ENCODE results near the gene PLEKHG7. TPM values are rescaled to one million over a fixed set of nuclear protein-coding genes. Genes with fewer than 3 reads are reported as not detected.

The PLEKHG7 gene
- total RNA-seq, 2 donors from 2014 or later: 0.33 to 1.6 TPM

GRCh38 chr12:92726850-92727249 is 24.1 kb downstream of the PLEKHG7 start:
- WGBS, 2 donors: 69 to 73% methylated on average over 4 of the region's 4 CpGs
- no peaks in the 10 kb centered on the region for H3K27me3 ChIP-seq
- H3K9me3 ChIP-seq: no peaks in the 10 kb centered on the region
- H3K4me3 ChIP-seq: no peak overlapping the region
- no peaks in the 10 kb centered on the region for H3K4me1 ChIP-seq
- H3K27ac ChIP-seq: no peak overlapping the region
- H3K36me3 ChIP-seq (replicated peaks in 1 of 2; ENCODE audit: insufficient read depth in 1 of 2, low read depth in 2 of 2): no peaks in the 10 kb centered on the region
- ATAC-seq (no peak), DNase-seq (no peak)
- TF ChIP-seq POLR2A (IDR thresholded peaks at IDR 0.05): no peak
- intact Hi-C loops (cut with DNase I): no loop called here

GRCh38 chr12:92729773-92730305 is 27.1 kb downstream of the PLEKHG7 start:
- Histone ChIP-seq H3K9me3 (no peaks in the 10 kb centered on the region), H3K27ac (no peak overlapping the region), H3K27me3 (no peaks in the 10 kb centered on the region), H3K36me3 (replicated peaks in 1 of 2; ENCODE audit: insufficient read depth in 1 of 2, low read depth in 2 of 2) (no peaks in the 10 kb centered on the region), H3K4me1 (no peaks in the 10 kb centered on the region), H3K4me3 (no peak overlapping the region)
- intact Hi-C loops (cut with DNase I): no loop called here
- 41 to 44% methylated on average over 1 of the region's 1 CpG for WGBS, 2 donors
- DNase-seq (no peak), ATAC-seq (no peak)
- TF ChIP-seq POLR2A (IDR thresholded peaks at IDR 0.05): no peak
- TF ChIP-seq CTCF (IDR thresholded peaks at IDR 0.05): no peak

- Histone ChIP-seq H3K4me3 (no peak overlapping the region), H3K4me1 (no peaks in the 10 kb centered on the region), H3K27me3 (no peaks in the 10 kb centered on the region), H3K27ac (no peak overlapping the region), H3K9me3 (no peaks in the 10 kb centered on the region), H3K36me3 (replicated peaks in 1 of 2; ENCODE audit: insufficient read depth in 1 of 2, low read depth in 2 of 2) (no peaks in the 10 kb centered on the region)
- TF ChIP-seq CTCF (IDR thresholded peaks at IDR 0.05) (no peak), POLR2A (IDR thresholded peaks at IDR 0.05) (no peak)
- ATAC-seq: no peak
- DNase-seq: no peak
- intact Hi-C loops (cut with DNase I): no loop called here
- WGBS, 2 donors: 82 to 88% methylated on average over 5 of the region's 5 CpGs
These were observed 28.0 kb downstream of the PLEKHG7 start for GRCh38 chr12:92730758-92731157.

- ATAC-seq: no peak
- intact Hi-C loops (cut with DNase I): no loop called here
- no peak for TF ChIP-seq POLR2A (IDR thresholded peaks at IDR 0.05)
- no peak for TF ChIP-seq CTCF (IDR thresholded peaks at IDR 0.05)
- Histone ChIP-seq H3K36me3 (replicated peaks in 1 of 2; ENCODE audit: insufficient read depth in 1 of 2, low read depth in 2 of 2) (no peaks in the 10 kb centered on the region), H3K27me3 (no peaks in the 10 kb centered on the region), H3K4me1 (no peaks in the 10 kb centered on the region), H3K9me3 (no peaks in the 10 kb centered on the region), H3K27ac (no peak overlapping the region), H3K4me3 (no peak overlapping the region)
- DNase-seq: no peak
- WGBS, 2 donors: 88 to 92% methylated on average over 5 of the region's 5 CpGs
These were observed 29.4 kb downstream of the PLEKHG7 start for GRCh38 chr12:92732216-92732615.

- no peak for TF ChIP-seq CTCF (IDR thresholded peaks at IDR 0.05)
- no peak for TF ChIP-seq POLR2A (IDR thresholded peaks at IDR 0.05)
- intact Hi-C loops (cut with DNase I): no loop called here
- H3K27me3 ChIP-seq: no peaks in the 10 kb centered on the region
- WGBS, 2 donors: 77 to 81% methylated on average over 6 of the region's 6 CpGs
- H3K4me3 ChIP-seq: no peak overlapping the region
- no peaks in the 10 kb centered on the region for H3K4me1 ChIP-seq
- no peak overlapping the region for H3K27ac ChIP-seq
- no peaks in the 10 kb centered on the region for H3K36me3 ChIP-seq (replicated peaks in 1 of 2; ENCODE audit: insufficient read depth in 1 of 2, low read depth in 2 of 2)
- no peaks in the 10 kb centered on the region for H3K9me3 ChIP-seq
- DNase-seq (no peak), ATAC-seq (no peak)
These were observed 29.9 kb downstream of the PLEKHG7 start for GRCh38 chr12:92732716-92733115.

Measured in body of pancreas (tissue), 4 donors.